Smooth muscle cell of the coronary artery (primary cell): ENCODE data around the gene YAP1. TPM values are rescaled to one million over a fixed set of nuclear protein-coding genes. Genes with fewer than 3 reads are reported as not detected.

ENCODE experiments used
- total RNA-seq: library from RNA; depleted of rRNA; stranded (reverse); fragments of >200 nt; gene quantifications from 2 replicates; pipeline ENCODE4 v1.2.3, GENCODE V29; 2014; ENCODE audit warnings: low replicate concordance

Gene YAP1
- 85.3 and 168 TPM in 2 replicates for total RNA-seq

GRCh38 chr11:102109896-102110760, at the start of gene YAP1:
Gene YAP1 (plus strand): TSS chr11:102110447. CDS start chr11:102110849, 402 bp downstream.

Other genes with a start within 250 kb of the YAP1 start
- 1.1 and 2.5 TPM in 2 replicates for gene CEP126, start 195.4 kb upstream of the YAP1 start, total RNA-seq
- 0.23 TPM in 1 of 2 replicates, not detected in the other for gene ANGPTL5, start 193.9 kb upstream of the YAP1 start, total RNA-seq
- 1.4 and 5.5 TPM in 2 replicates for gene CFAP300, start 63.0 kb upstream of the YAP1 start, total RNA-seq
- 0.23 and 0.47 TPM in 2 replicates for gene BIRC3, start 207.0 kb downstream of the YAP1 start, total RNA-seq
- 26.1 and 40.4 TPM in 2 replicates for gene BIRC2, start 236.8 kb downstream of the YAP1 start, total RNA-seq